ENCODE measurements around the gene PROZ. TPM values are rescaled to one million over a fixed set of nuclear protein-coding genes. Genes with fewer than 3 reads are reported as not detected.

Gene PROZ
- total RNA-seq, 1 experiment from 2014 or later = not detected

GRCh38 chr13:113167155-113167554 lies 8.7 kb downstream of the PROZ start:
- Histone ChIP-seq H3K36me3 (replicated peaks; ENCODE audit: control insufficient read depth, insufficient read depth, low read length) (peaks cover 9% of the 10 kb centered on the region), H3K27me3 (ENCODE audit: control insufficient read depth, insufficient read depth, low read length) (no peaks in the 10 kb centered on the region; the same call in 1 of the 2 replicates), H3K4me3 (ENCODE audit: insufficient read depth, low read depth, low read length) (no peak overlapping the region)
- no peak for DNase-seq

GRCh38 chr13:113167575-113167974 lies 9.1 kb downstream of the PROZ start:
- peaks cover 9% of the 10 kb centered on the region for H3K36me3 ChIP-seq (replicated peaks; ENCODE audit: control insufficient read depth, insufficient read depth, low read length)
- DNase-seq = no peak
- no peak overlapping the region for H3K4me3 ChIP-seq (ENCODE audit: insufficient read depth, low read depth, low read length)
- no peaks in the 10 kb centered on the region; the same call in 1 of the 2 replicates for H3K27me3 ChIP-seq (ENCODE audit: control insufficient read depth, insufficient read depth, low read length)

- Histone ChIP-seq H3K27me3 (ENCODE audit: control insufficient read depth, insufficient read depth, low read length) (no peaks in the 10 kb centered on the region), H3K4me3 (ENCODE audit: insufficient read depth, low read depth, low read length) (no peak overlapping the region), H3K36me3 (replicated peaks; ENCODE audit: control insufficient read depth, insufficient read depth, low read length) (peaks cover 9% of the 10 kb centered on the region)
- DNase-seq = no peak
Measured at GRCh38 chr13:113168211-113168610, 9.8 kb downstream of the PROZ start.

- Histone ChIP-seq H3K36me3 (replicated peaks; ENCODE audit: control insufficient read depth, insufficient read depth, low read length) (peaks cover 9% of the 10 kb centered on the region), H3K27me3 (ENCODE audit: control insufficient read depth, insufficient read depth, low read length) (no peaks in the 10 kb centered on the region), H3K4me3 (ENCODE audit: insufficient read depth, low read depth, low read length) (no peak overlapping the region)
- DNase-seq = no peak
Measured at GRCh38 chr13:113169277-113170272, 11.1 kb downstream of the PROZ start.

- peaks cover 9% of the 10 kb centered on the region for H3K36me3 ChIP-seq (replicated peaks; ENCODE audit: control insufficient read depth, insufficient read depth, low read length)
- DNase-seq = no peak
- no peak overlapping the region for H3K4me3 ChIP-seq (ENCODE audit: insufficient read depth, low read depth, low read length)
- no peaks in the 10 kb centered on the region for H3K27me3 ChIP-seq (ENCODE audit: control insufficient read depth, insufficient read depth, low read length)
Measured at GRCh38 chr13:113170511-113170910, 12.1 kb downstream of the PROZ start.

GRCh38 chr13:113171250-113172125 lies 13.0 kb downstream of the PROZ start:
- Histone ChIP-seq H3K27me3 (ENCODE audit: control insufficient read depth, insufficient read depth, low read length) (no peaks in the 10 kb centered on the region), H3K36me3 (replicated peaks; ENCODE audit: control insufficient read depth, insufficient read depth, low read length) (peaks cover 11% of the 10 kb centered on the region), H3K4me3 (ENCODE audit: insufficient read depth, low read depth, low read length) (no peak overlapping the region)
- DNase-seq = no peak

- Histone ChIP-seq H3K36me3 (replicated peaks; ENCODE audit: control insufficient read depth, insufficient read depth, low read length) (peaks cover 14% of the 10 kb centered on the region), H3K4me3 (ENCODE audit: insufficient read depth, low read depth, low read length) (no peak overlapping the region)
- DNase-seq = no peak
Measured at GRCh38 chr13:113172419-113172926, 14.0 kb downstream of the PROZ start.

GRCh38 chr13:113176280-113176679 lies 17.8 kb downstream of the PROZ start:
- H3K36me3 ChIP-seq (replicated peaks; ENCODE audit: control insufficient read depth, insufficient read depth, low read length) = peaks cover 36% of the 10 kb centered on the region

More at GRCh38 chr13:113172419-113172926, 14.0 kb downstream of the PROZ start:
- no peaks in the 10 kb centered on the region for H3K27me3 ChIP-seq (ENCODE audit: control insufficient read depth, insufficient read depth, low read length)

GRCh38 chr13:113176822-113177221 lies 18.4 kb downstream of the PROZ start:
- no peak overlapping the region for H3K4me3 ChIP-seq (ENCODE audit: insufficient read depth, low read depth, low read length)
- peaks cover 38% of the 10 kb centered on the region for H3K36me3 ChIP-seq (replicated peaks; ENCODE audit: control insufficient read depth, insufficient read depth, low read length)
- no peaks in the 10 kb centered on the region for H3K27me3 ChIP-seq (ENCODE audit: control insufficient read depth, insufficient read depth, low read length)
- no peak for DNase-seq

More at GRCh38 chr13:113176280-113176679, 17.8 kb downstream of the PROZ start:
- no peak overlapping the region for H3K4me3 ChIP-seq (ENCODE audit: insufficient read depth, low read depth, low read length)
- H3K27me3 ChIP-seq (ENCODE audit: control insufficient read depth, insufficient read depth, low read length) = no peaks in the 10 kb centered on the region
- DNase-seq = no peak

GRCh38 chr13:113178070-113178895 lies 19.8 kb downstream of the PROZ start:
- no peaks in the 10 kb centered on the region for H3K27me3 ChIP-seq (ENCODE audit: control insufficient read depth, insufficient read depth, low read length)
- H3K4me3 ChIP-seq (ENCODE audit: insufficient read depth, low read depth, low read length) = no peak overlapping the region
- no peak for DNase-seq
- H3K36me3 ChIP-seq (replicated peaks; ENCODE audit: control insufficient read depth, insufficient read depth, low read length) = peaks cover 39% of the 10 kb centered on the region

GRCh38 chr13:113178896-113179167 lies 20.4 kb downstream of the PROZ start:
- peaks cover 42% of the 10 kb centered on the region for H3K36me3 ChIP-seq (replicated peaks; ENCODE audit: control insufficient read depth, insufficient read depth, low read length)
- H3K4me3 ChIP-seq (ENCODE audit: insufficient read depth, low read depth, low read length) = no peak overlapping the region
- DNase-seq = no peak
- H3K27me3 ChIP-seq (ENCODE audit: control insufficient read depth, insufficient read depth, low read length) = no peaks in the 10 kb centered on the region

GRCh38 chr13:113179374-113180230 lies 21.2 kb downstream of the PROZ start:
- Histone ChIP-seq H3K27me3 (ENCODE audit: control insufficient read depth, insufficient read depth, low read length) (no peaks in the 10 kb centered on the region), H3K36me3 (replicated peaks; ENCODE audit: control insufficient read depth, insufficient read depth, low read length) (peaks cover 44% of the 10 kb centered on the region), H3K4me3 (ENCODE audit: insufficient read depth, low read depth, low read length) (no peak overlapping the region)
- peak; percentile 81 for DNase-seq

- Histone ChIP-seq H3K4me3 (ENCODE audit: insufficient read depth, low read depth, low read length) (no peak overlapping the region), H3K27me3 (ENCODE audit: control insufficient read depth, insufficient read depth, low read length) (no peaks in the 10 kb centered on the region), H3K36me3 (replicated peaks; ENCODE audit: control insufficient read depth, insufficient read depth, low read length) (peaks cover 43% of the 10 kb centered on the region)
- no peak for DNase-seq
Measured at GRCh38 chr13:113182046-113182445, 23.6 kb downstream of the PROZ start.
